Measurements from ENCODE around the gene WDR45B.

Gene WDR45B

GRCh38 chr17:82639628-82640027 lies 8.6 kb downstream of the WDR45B start:
- no peak for TF ChIP-seq EP300 (IDR thresholded peaks at IDR 0.05; ENCODE audit: borderline replicate concordance)
- TF ChIP-seq REST (IDR thresholded peaks at IDR 0.05; ENCODE audit: low read depth), result no peak
- TF ChIP-seq CREB1 (IDR thresholded peaks at IDR 0.05; ENCODE audit: low read depth), result no peak
- TF ChIP-seq RAD21 (IDR thresholded peaks at IDR 0.05; ENCODE audit: low read depth), result no peak
- no peak for TF ChIP-seq EGR1 (IDR thresholded peaks at IDR 0.05)
- TF ChIP-seq ZBTB7A (IDR thresholded peaks at IDR 0.05; ENCODE audit: low read depth), result no peak
- no peak for TF ChIP-seq CEBPB (IDR thresholded peaks at IDR 0.05)
- TF ChIP-seq TCF12 (IDR thresholded peaks at IDR 0.05; ENCODE audit: low read depth), result no peak
- TF ChIP-seq USF1 (IDR thresholded peaks at IDR 0.05), result no peak
- TF ChIP-seq NFIC (IDR thresholded peaks at IDR 0.05), result no peak
- no peak for TF ChIP-seq TAF1 (IDR thresholded peaks at IDR 0.05; ENCODE audit: low read depth)
- no peak for TF ChIP-seq YY1 (IDR thresholded peaks at IDR 0.05; ENCODE audit: low read depth)
- no peak for TF ChIP-seq FOXM1 (IDR thresholded peaks at IDR 0.05; ENCODE audit: borderline replicate concordance, low read depth)
- TF ChIP-seq TEAD4 (IDR thresholded peaks at IDR 0.05), result no peak
- no peak for TF ChIP-seq MAX (IDR thresholded peaks at IDR 0.05)

GRCh38 chr17:82638183-82638773 lies 10.0 kb downstream of the WDR45B start:
- TF ChIP-seq MAX (IDR thresholded peaks at IDR 0.05) (no peak), RAD21 (IDR thresholded peaks at IDR 0.05; ENCODE audit: low read depth) (no peak), TCF12 (IDR thresholded peaks at IDR 0.05; ENCODE audit: low read depth) (no peak), REST (IDR thresholded peaks at IDR 0.05; ENCODE audit: low read depth) (no peak), EGR1 (IDR thresholded peaks at IDR 0.05) (no peak), TEAD4 (IDR thresholded peaks at IDR 0.05) (no peak), ZBTB7A (IDR thresholded peaks at IDR 0.05; ENCODE audit: low read depth) (no peak), CEBPB (IDR thresholded peaks at IDR 0.05) (no peak), TAF1 (IDR thresholded peaks at IDR 0.05; ENCODE audit: low read depth) (no peak), EP300 (IDR thresholded peaks at IDR 0.05; ENCODE audit: borderline replicate concordance) (no peak)

- TF ChIP-seq ZBTB7A (IDR thresholded peaks at IDR 0.05; ENCODE audit: low read depth) (no peak), USF1 (IDR thresholded peaks at IDR 0.05) (no peak), FOXM1 (IDR thresholded peaks at IDR 0.05; ENCODE audit: borderline replicate concordance, low read depth) (no peak), EP300 (IDR thresholded peaks at IDR 0.05; ENCODE audit: borderline replicate concordance) (no peak), TAF1 (IDR thresholded peaks at IDR 0.05; ENCODE audit: low read depth) (no peak), CREB1 (IDR thresholded peaks at IDR 0.05; ENCODE audit: low read depth) (no peak), MAX (IDR thresholded peaks at IDR 0.05) (no peak), EGR1 (IDR thresholded peaks at IDR 0.05) (no peak), REST (IDR thresholded peaks at IDR 0.05; ENCODE audit: low read depth) (no peak), CEBPB (IDR thresholded peaks at IDR 0.05) (no peak), NFIC (IDR thresholded peaks at IDR 0.05) (no peak), TEAD4 (IDR thresholded peaks at IDR 0.05) (no peak)
Measured at GRCh38 chr17:82636626-82637598, 11.3 kb downstream of the WDR45B start.

Data from Ishikawa (cell line).